SK-N-SH (cell line): Measurements from ENCODE around the gene RBPJL. TPM values are rescaled to one million over a fixed set of nuclear protein-coding genes. Genes with fewer than 3 reads are reported as not detected.

Source experiments
- CTCF ChIA-PET: fragments of 300-600, 350-600 bp; formaldehyde crosslinking; extraction: SDS; loops from one replicate; lab custom pipeline; 2021; lab: Yijun Ruan, JAX
- POLR2A ChIA-PET: fragments of 350-600 bp; sonication (Branson Sonifier 250); formaldehyde crosslinking; extraction: SDS; loops from one replicate; lab custom pipeline; 2020; ENCODE audit warnings: antibody characterized with exemption, inconsistent platforms; lab: Yijun Ruan, JAX
- DNase-seq: peaks from one replicate; pipeline ENCODE4 v3.0.0; 2012
- H2AFZ ChIP-seq: fragments of 200-600 bp; sonication (generic); 2 replicates; pipeline ENCODE4 v1.8.1; 2016; ENCODE audit warnings: antibody characterized with exemption, mild to moderate bottlenecking, low read depth
- H3F3A ChIP-seq: fragments of 200-600 bp; sonication (generic); replicated peaks from 2 replicates; pipeline ENCODE3; 2016; ENCODE audit warnings: antibody characterized with exemption, mild to moderate bottlenecking; ENCODE audit not compliant: insufficient read depth
- H3K27ac ChIP-seq, 2 experiments: fragments of 200-500 bp in 1 of 2; fragments of 200-600 bp in 1 of 2; sonication (Bioruptor generic) in 1 of 2; sonication (generic), shearing (Covaris generic) in 1 of 2; 2 replicates each; pipeline versions ENCODE4 v1.5.1 to v1.6.1; 2014 to 2016; ENCODE audit warnings: low read depth in 2 of 2, inconsistent platforms in 1 of 2, low read length in 1 of 2, mild to moderate bottlenecking in 1 of 2, mixed read lengths in 1 of 2
- H3K27me3 ChIP-seq: fragments of 200-600 bp; sonication (generic), shearing (Covaris generic); 2 replicates; pipeline ENCODE4 v1.6.1; 2016; ENCODE audit warnings: mixed run types; ENCODE audit not compliant: insufficient read depth
- H3K36me3 ChIP-seq, 2 experiments: fragments of 200-500 bp in 1 of 2; fragments of 200-600 bp in 1 of 2; sonication (Bioruptor generic) in 1 of 2; sonication (generic) in 1 of 2; replicated peaks in 1 of 2; 2 replicates each; pipeline versions ENCODE3 to v1.5.1; 2014 to 2016; ENCODE audit warnings: low read length in 1 of 2, mild to moderate bottlenecking in 1 of 2; ENCODE audit not compliant: insufficient read depth in 2 of 2, control insufficient read depth in 1 of 2
- H3K4me1 ChIP-seq, 2 experiments: fragments of 200-500 bp in 1 of 2; fragments of 200-600 bp in 1 of 2; sonication (Bioruptor generic) in 1 of 2; sonication (generic), shearing (Covaris generic) in 1 of 2; 2 replicates each; pipeline versions ENCODE4 v1.5.1 to v1.6.1; 2014 to 2016; ENCODE audit warnings: low read depth in 1 of 2, low read length in 1 of 2, mixed run types in 1 of 2; ENCODE audit not compliant: insufficient read depth in 2 of 2, control insufficient read depth in 1 of 2
- H3K4me2 ChIP-seq: fragments of 200-600 bp; sonication (generic), shearing (Covaris generic); 2 replicates; pipeline ENCODE4 v1.6.1; 2017; ENCODE audit warnings: mixed run types
- H3K4me3 ChIP-seq, 2 experiments: fragments of 200-500 bp in 1 of 2; fragments of 200-600 bp in 1 of 2; sonication (Bioruptor generic) in 1 of 2; sonication (generic), shearing (Covaris generic) in 1 of 2; 2 replicates each; pipeline versions ENCODE4 v1.5.1 to v1.8.1; 2014 to 2016; ENCODE audit warnings: low read depth in 2 of 2, inconsistent platforms in 1 of 2, low read length in 1 of 2, mild to moderate bottlenecking in 1 of 2, mixed read lengths in 1 of 2, moderate library complexity in 1 of 2
- H3K79me2 ChIP-seq: fragments of 200-600 bp; sonication (generic); 2 replicates; pipeline ENCODE4 v1.8.1; 2017; ENCODE audit warnings: mild to moderate bottlenecking; ENCODE audit not compliant: insufficient read depth
- H3K9ac ChIP-seq: fragments of 200-600 bp; sonication (generic); 2 replicates; pipeline ENCODE4 v1.6.1; 2017; ENCODE audit warnings: mixed run types
- H3K9me2 ChIP-seq: fragments of 200-600 bp; sonication (generic); 2 replicates; pipeline ENCODE4 v1.6.1; 2017; ENCODE audit warnings: mixed run types
- H3K9me3 ChIP-seq: fragments of 200-600 bp; sonication (generic); 2 replicates; pipeline ENCODE4 v1.6.1; 2017; ENCODE audit warnings: mixed run types, mild to moderate bottlenecking, moderate library complexity
- H4K20me1 ChIP-seq: fragments of 200-600 bp; sonication (generic); 2 replicates; pipeline ENCODE4 v1.6.1; 2017; ENCODE audit warnings: mild to moderate bottlenecking, mixed run types; ENCODE audit not compliant: insufficient read depth
- CHD2 ChIP-seq: fragments of 150-350 bp; IDR thresholded peaks from 2 replicates; pipeline ENCODE4 v1.6.1; 2018; ENCODE audit warnings: low read length; ENCODE audit not compliant: partially characterized antibody
- CTCF ChIP-seq: fragments of 200-600 bp; sonication (generic); IDR thresholded peaks from 2 replicates; pipeline ENCODE4 v1.6.1; 2017; ENCODE audit warnings: antibody characterized with exemption, mild to moderate bottlenecking, moderate library complexity
- EP300 ChIP-seq, 2 experiments: IDR thresholded peaks; 2 replicates each; pipeline versions ENCODE4 v1.4.0 to v1.6.1; 2012; ENCODE audit warnings: borderline replicate concordance in 1 of 2, low read depth in 1 of 2, low read length in 1 of 2
- EZH2phosphoT487 ChIP-seq: fragments of 200-600 bp; sonication (generic); IDR thresholded peaks from 2 replicates; pipeline ENCODE4 v1.6.1; 2017; ENCODE audit warnings: low read depth, mixed run types, mild to moderate bottlenecking, antibody characterized with exemption, moderate library complexity, borderline replicate concordance
- FOXM1 ChIP-seq: IDR thresholded peaks from 2 replicates; pipeline ENCODE4 v1.4.0; 2012; ENCODE audit warnings: low read depth, mild to moderate bottlenecking
- GABPA ChIP-seq: IDR thresholded peaks from 2 replicates; pipeline ENCODE4 v1.4.0; 2012; ENCODE audit warnings: low read depth, mild to moderate bottlenecking
- GATA2 ChIP-seq: sonication (generic); formaldehyde crosslinking; IDR thresholded peaks from 2 replicates; pipeline ENCODE4 v1.5.0; 2020; ENCODE audit warnings: mild to moderate bottlenecking, missing genetic modification reagents
- IRF3 ChIP-seq: fragments of 150-350 bp; IDR thresholded peaks from 2 replicates; pipeline ENCODE4 v1.6.1; 2016; ENCODE audit warnings: mild to moderate bottlenecking, low read depth, low read length
- MEF2A ChIP-seq: IDR thresholded peaks from 2 replicates; pipeline ENCODE4 v1.4.0; 2012; ENCODE audit warnings: low read depth, borderline replicate concordance
- MXI1 ChIP-seq: IDR thresholded peaks from 2 replicates; pipeline ENCODE4 v1.6.1; 2012; ENCODE audit warnings: mild to moderate bottlenecking, low read depth, low read length, improper control_type of control experiment
- NFIC ChIP-seq: IDR thresholded peaks from 2 replicates; pipeline ENCODE4 v1.4.0; 2012; ENCODE audit warnings: borderline replicate concordance
- NRF1 ChIP-seq: IDR thresholded peaks from 2 replicates; pipeline ENCODE4 v1.6.1; 2012; ENCODE audit warnings: low read depth, mild to moderate bottlenecking, low read length
- PBX3 ChIP-seq: IDR thresholded peaks from 2 replicates; pipeline ENCODE4; 2012
- RAD21 ChIP-seq: IDR thresholded peaks from 2 replicates; pipeline ENCODE4 v1.6.1; 2012; ENCODE audit warnings: mild to moderate bottlenecking, low read length
- SMC3 ChIP-seq: IDR thresholded peaks from 2 replicates; pipeline ENCODE4 v1.6.1; 2012; ENCODE audit warnings: low read depth, low read length, improper control_type of control experiment
- TAF1 ChIP-seq: IDR thresholded peaks from 2 replicates; pipeline ENCODE4 v1.6.1; 2012; ENCODE audit warnings: low read depth, mild to moderate bottlenecking, low read length, moderate library complexity, borderline replicate concordance
- USF1 ChIP-seq: IDR thresholded peaks from 2 replicates; pipeline ENCODE4 v1.4.0; 2012; ENCODE audit warnings: low read depth, borderline replicate concordance
- USF2 ChIP-seq: fragments of 150-350 bp; IDR thresholded peaks from 2 replicates; pipeline ENCODE4 v1.6.1; 2017; ENCODE audit warnings: antibody characterized with exemption, low read length, low read depth, borderline replicate concordance
- YY1 ChIP-seq: IDR thresholded peaks from 2 replicates; pipeline ENCODE4 v1.4.0; 2012; ENCODE audit warnings: low read depth, mild to moderate bottlenecking
- WGBS: methylation state at CpG from one replicate; pipeline ENCODE4 v1.1.6; 2017; ENCODE audit warnings: low lambda C conversion rate; 5-methylcytosine and 5-hydroxymethylcytosine counted together
- polyA plus RNA-seq, 3 experiments: library from polyadenylated mRNA; depleted of rRNA; stranded (reverse); fragments of >200 nt; gene quantifications; 2 replicates each; pipeline ENCODE4 v1.2.3, GENCODE V29; 2012
- TF ChIP-seq, protein P1 (sequence below): IDR thresholded peaks from 2 replicates; pipeline ENCODE4 v1.4.0; 2012; ENCODE audit warnings: low read depth

The RBPJL gene
- polyA plus RNA-seq, 1 of the 3 experiments (the other 2 are of a cell fraction): not detected

- H3F3A ChIP-seq: peaks cover 4% of the 10 kb centered on the region
- peaks cover 6% of the 10 kb centered on the region for H3K27me3 ChIP-seq
- no peaks in the 10 kb centered on the region for H3K9me2 ChIP-seq
- TF ChIP-seq USF2 (no peak), USF1 (no peak), EP300 (IDR thresholded peaks at IDR 0.05; ENCODE audit: borderline replicate concordance in 1 of 2, low read depth in 1 of 2, low read length in 1 of 2) (no peak), GATA2 (CRISPR knock-in tag) (no peak), RAD21 (no peak), EZH2phosphoT487 (no peak), SMC3 (no peak), TAF1 (no peak), MEF2A (no peak), NFIC (no peak), NRF1 (no peak), FOXM1 (no peak), CHD2 (no peak), IRF3 (no peak), MXI1 (no peak), GABPA (no peak), YY1 (no peak), PBX3 (no peak), CTCF (no peak)
- TF ChIP-seq, protein P1, sequence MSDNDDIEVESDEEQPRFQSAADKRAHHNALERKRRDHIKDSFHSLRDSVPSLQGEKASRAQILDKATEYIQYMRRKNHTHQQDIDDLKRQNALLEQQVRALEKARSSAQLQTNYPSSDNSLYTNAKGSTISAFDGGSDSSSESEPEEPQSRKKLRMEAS: no peak
- WGBS: 65% methylated on average over 9 of the region's 9 CpGs
- DNase-seq: no peak
- no peak overlapping the region for H3K4me2 ChIP-seq
- H3K36me3 ChIP-seq: no peaks in the 10 kb centered on the region
- no peaks in the 10 kb centered on the region for H3K9me3 ChIP-seq
- no peak overlapping the region for H3K27ac ChIP-seq
- H4K20me1 ChIP-seq: no peaks in the 10 kb centered on the region
- H3K79me2 ChIP-seq: no peaks in the 10 kb centered on the region
- ChIA-PET CTCF (interaction anchor here (0.9 to 7.9 kb wide), 34 partner anchors 12 to 479 kb away, joined by 3 to 113 read pairs (median 4); partner anchors contain the start of genes KCNS1, MATN4, RBPJL and SYS1), POLR2A (no interaction called here)
- no peak overlapping the region for H2AFZ ChIP-seq
- H3K4me1 ChIP-seq: peaks cover 0 to 3% of the 10 kb centered on the region in 2 experiments; a peak in 1 of 4 replicates
- no peak overlapping the region for H3K4me3 ChIP-seq
- H3K9ac ChIP-seq: no peak overlapping the region
Measured at GRCh38 chr20:45291526-45291925, 15.1 kb upstream of the RBPJL start.
